CD4-positive, CD25-positive, alpha-beta regulatory T cell (primary cell): Measurements from ENCODE around the gene B4GALNT2. TPM values are rescaled to one million over a fixed set of nuclear protein-coding genes. Genes with fewer than 3 reads are reported as not detected.
A peak's percentile ranks its signal among the peaks of the same experiment; 100 is the strongest.
"Not testable (repeated sequence)": the region's sequence is repeated elsewhere in the genome, so short reads cannot be mapped to it uniquely, and the experiment has no call there.

ENCODE experiments used
- ATAC-seq, 2 donors: fragments of 150-1000 bp; cut with Tn5 transposase; one replicate each; pipeline ENCODE4 v1.10.0; 2021; ENCODE audit warnings: low read depth in 2 of 2, moderate number of reproducible peaks in 2 of 2, moderate library complexity in 1 of 2
- DNase-seq, 3 donors: peaks; one replicate each; pipeline versions ENCODE4 v3.0.0 to v3.0.0-alpha.2; 2012 to 2022; ENCODE audit warnings: mixed read lengths in 1 of 3
- H3K27ac ChIP-seq: one replicate; pipeline ENCODE4 v1.7.0; 2013; ENCODE audit warnings: mild to moderate bottlenecking, low read length; ENCODE audit not compliant: insufficient read depth, poor library complexity, severe bottlenecking
- H3K27me3 ChIP-seq: one replicate; pipeline ENCODE4 v1.7.0; 2013; ENCODE audit warnings: low read length; ENCODE audit not compliant: control insufficient read depth, insufficient read depth
- H3K36me3 ChIP-seq: one replicate; pipeline ENCODE4 v1.7.0; 2013; ENCODE audit warnings: mild to moderate bottlenecking, low read length, moderate library complexity; ENCODE audit not compliant: control insufficient read depth, insufficient read depth
- H3K4me1 ChIP-seq: 2 replicates; pipeline ENCODE4 v1.7.0; 2013; ENCODE audit warnings: mild to moderate bottlenecking, low read length; ENCODE audit not compliant: insufficient read depth, control insufficient read depth, poor library complexity, severe bottlenecking
- H3K4me3 ChIP-seq: one replicate; pipeline ENCODE4 v1.7.0; 2013; ENCODE audit warnings: low read depth, mild to moderate bottlenecking, low read length, moderate library complexity
- H3K9me3 ChIP-seq, 2 experiments: 1 replicate in 1 of 2; 2 replicates in 1 of 2; pipeline ENCODE4 v1.7.0; 2013; ENCODE audit warnings: low read length in 2 of 2, mild to moderate bottlenecking in 1 of 2, moderate library complexity in 1 of 2; ENCODE audit not compliant: control insufficient read depth in 2 of 2
- H3K27ac Mint-ChIP-seq, 3 donors: one replicate each; pipeline ENCODE4 v1.8.0; 2020 to 2022; ENCODE audit warnings: mild to moderate bottlenecking in 3 of 3, mixed read lengths in 3 of 3, moderate library complexity in 2 of 3
- H3K27me3 Mint-ChIP-seq: one replicate; pipeline ENCODE4 v1.8.0; 2022; ENCODE audit warnings: mild to moderate bottlenecking, mixed read lengths
- H3K36me3 Mint-ChIP-seq: one replicate; pipeline ENCODE4 v1.8.0; 2020; ENCODE audit warnings: mixed read lengths
- H3K4me1 Mint-ChIP-seq, 4 donors: one replicate each; pipeline ENCODE4 v1.8.0; 2020 to 2022; ENCODE audit warnings: mixed read lengths in 4 of 4, mild to moderate bottlenecking in 1 of 4
- H3K4me3 Mint-ChIP-seq, 4 donors: one replicate each; pipeline ENCODE4 v1.8.0; 2020 to 2022; ENCODE audit warnings: mild to moderate bottlenecking in 4 of 4, mixed read lengths in 4 of 4, moderate library complexity in 3 of 4
- H3K9me3 Mint-ChIP-seq, 7 donors: one replicate each; pipeline ENCODE4 v1.8.0; 2020 to 2022; ENCODE audit warnings: mixed read lengths in 7 of 7, mild to moderate bottlenecking in 3 of 7, moderate library complexity in 2 of 7
- polyA plus RNA-seq, 4 donors: library from polyadenylated mRNA; unstranded; fragments of 300-500 nt; fragmentation: Illumina TruSeq; gene quantifications; one replicate each; pipeline ENCODE4 v1.2.3, GENCODE V29; 2021
- total RNA-seq: library from RNA; stranded (reverse); gene quantifications from one replicate; pipeline ENCODE4 v1.2.3, GENCODE V29; 2022

Gene B4GALNT2, protein sequence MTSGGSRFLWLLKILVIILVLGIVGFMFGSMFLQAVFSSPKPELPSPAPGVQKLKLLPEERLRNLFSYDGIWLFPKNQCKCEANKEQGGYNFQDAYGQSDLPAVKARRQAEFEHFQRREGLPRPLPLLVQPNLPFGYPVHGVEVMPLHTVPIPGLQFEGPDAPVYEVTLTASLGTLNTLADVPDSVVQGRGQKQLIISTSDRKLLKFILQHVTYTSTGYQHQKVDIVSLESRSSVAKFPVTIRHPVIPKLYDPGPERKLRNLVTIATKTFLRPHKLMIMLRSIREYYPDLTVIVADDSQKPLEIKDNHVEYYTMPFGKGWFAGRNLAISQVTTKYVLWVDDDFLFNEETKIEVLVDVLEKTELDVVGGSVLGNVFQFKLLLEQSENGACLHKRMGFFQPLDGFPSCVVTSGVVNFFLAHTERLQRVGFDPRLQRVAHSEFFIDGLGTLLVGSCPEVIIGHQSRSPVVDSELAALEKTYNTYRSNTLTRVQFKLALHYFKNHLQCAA
- total RNA-seq (not detected), polyA plus RNA-seq (not detected)

GRCh38 chr17:49132699-49133364 lies at the start of gene B4GALNT2:
B4GALNT2 (plus strand) TSS chr17:49132769; CDS start chr17:49132793, 24 bp downstream.
- Mint-ChIP-seq H3K9me3 (peaks cover 0 to 5% (median 0%) of the 10 kb centered on the region in 7 donors), H3K27ac (no peak within 1 kb of the TSS), H3K4me1 (peaks cover 0 to 7% (median 6%) of the 10 kb centered on the region in 4 donors), H3K36me3 (no peaks in the 10 kb centered on the region), H3K4me3 (peak within 1 kb of the TSS in 3 of 4 donors; percentile 62 to 75 (median 65)), H3K27me3 (peaks cover 78% of the 10 kb centered on the region)
- DNase-seq (peak in 1 of 3 donors; percentile 5), ATAC-seq (no peak)
- H3K9me3 ChIP-seq: no peaks in the 10 kb centered on the region
- no peaks in the 10 kb centered on the region for H3K36me3 ChIP-seq
- peaks cover 24% of the 10 kb centered on the region for H3K27me3 ChIP-seq
- no peak within 1 kb of the TSS for H3K27ac ChIP-seq
- H3K4me3 ChIP-seq: no peak within 1 kb of the TSS
- H3K4me1 ChIP-seq: peaks cover 11% of the 10 kb centered on the region

DNA sequence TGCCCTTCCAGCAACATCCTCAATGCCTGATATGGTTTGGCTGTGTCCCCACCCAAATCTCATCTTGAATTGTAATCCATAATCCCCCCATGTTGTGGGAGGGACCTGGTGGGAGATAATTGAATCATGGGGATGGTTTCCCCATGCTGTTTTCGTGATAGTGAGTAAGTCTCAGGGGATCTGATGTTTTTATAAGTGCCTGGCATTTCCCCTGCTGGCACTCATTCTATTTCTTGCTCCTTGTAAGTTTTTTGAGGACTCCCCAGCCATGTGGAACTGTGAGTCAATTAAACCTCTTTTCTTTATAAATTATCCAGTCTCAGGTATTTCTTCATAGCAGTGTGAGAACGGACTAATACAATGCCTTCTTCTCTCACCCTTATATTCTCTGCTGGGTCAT lies 47.5 kb upstream of the B4GALNT2 start:
- not testable (repeated sequence) for H3K27ac ChIP-seq, H3K4me3 Mint-ChIP-seq, H3K36me3 Mint-ChIP-seq, H3K9me3 Mint-ChIP-seq, H3K27ac Mint-ChIP-seq, H3K4me1 Mint-ChIP-seq, DNase-seq, H3K9me3 ChIP-seq, H3K4me3 ChIP-seq, ATAC-seq, H3K4me1 ChIP-seq, H3K36me3 ChIP-seq, H3K27me3 ChIP-seq
- H3K27me3 Mint-ChIP-seq: peaks cover 16% of the 10 kb centered on the region

DNA sequence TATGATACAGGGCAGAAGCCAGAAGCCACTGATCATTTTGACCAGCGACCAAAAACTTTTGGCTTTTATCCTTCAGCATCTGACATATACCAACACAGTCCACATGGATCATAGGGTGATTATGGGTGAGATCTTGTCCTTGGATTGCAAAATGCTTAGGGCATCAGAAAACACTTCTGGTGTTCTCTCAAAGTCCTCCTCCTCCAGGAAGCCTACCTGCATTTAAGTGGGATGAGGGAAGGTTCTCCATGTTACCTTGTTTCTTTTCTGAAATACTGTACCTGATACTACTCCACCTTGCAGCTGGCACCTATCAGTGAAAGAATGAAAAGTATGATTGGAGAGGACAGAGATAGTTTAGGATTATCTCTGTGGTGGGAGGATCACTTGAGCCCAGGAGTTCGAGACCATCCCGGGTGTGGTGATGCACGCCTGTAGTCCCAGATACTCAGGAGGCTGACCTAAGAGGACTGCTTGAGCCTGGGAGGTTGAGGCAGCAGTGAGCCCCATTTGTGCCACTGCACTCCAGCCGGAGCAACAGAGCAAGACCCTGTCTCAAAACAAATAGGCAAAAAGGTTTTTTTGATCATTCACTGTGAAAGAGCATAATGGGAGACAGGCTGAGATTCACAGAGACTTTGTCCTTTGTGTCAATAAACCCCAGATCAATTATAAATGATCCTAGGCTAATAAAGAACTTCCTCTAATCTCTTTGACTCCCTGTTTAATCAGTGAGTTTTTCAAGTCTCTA lies 46.8 kb upstream of the B4GALNT2 start:
- Mint-ChIP-seq H3K4me3 (no peak overlapping the region), H3K27ac (peak overlapping the region in 1 of 3 donors; percentile 57), H3K27me3 (peaks cover 21% of the 10 kb centered on the region), H3K9me3 (peaks cover 0 to 3% (median 0%) of the 10 kb centered on the region in 7 donors), H3K36me3 (no peaks in the 10 kb centered on the region), H3K4me1 (no peaks in the 10 kb centered on the region)
- no peaks in the 10 kb centered on the region for H3K4me1 ChIP-seq
- no peaks in the 10 kb centered on the region for H3K36me3 ChIP-seq
- no peaks in the 10 kb centered on the region for H3K9me3 ChIP-seq
- ATAC-seq (no peak), DNase-seq (no peak)
- peaks cover 5% of the 10 kb centered on the region for H3K27me3 ChIP-seq
- no peak overlapping the region for H3K27ac ChIP-seq
- H3K4me3 ChIP-seq: no peak overlapping the region

GRCh38 chr17:49086316-49086605 lies 46.3 kb upstream of the B4GALNT2 start:
- Histone ChIP-seq H3K4me3 (no peak overlapping the region), H3K27me3 (peaks cover 5% of the 10 kb centered on the region), H3K4me1 (no peaks in the 10 kb centered on the region), H3K36me3 (no peaks in the 10 kb centered on the region), H3K9me3 (no peaks in the 10 kb centered on the region), H3K27ac (no peak overlapping the region)
- H3K27me3 Mint-ChIP-seq: peaks cover 22% of the 10 kb centered on the region
- ATAC-seq (no peak), DNase-seq (no peak)
- H3K9me3 Mint-ChIP-seq: peaks cover 0 to 3% (median 0%) of the 10 kb centered on the region in 7 donors
- H3K4me1 Mint-ChIP-seq: no peaks in the 10 kb centered on the region
- H3K4me3 Mint-ChIP-seq: no peak overlapping the region
- H3K36me3 Mint-ChIP-seq: no peaks in the 10 kb centered on the region
- H3K27ac Mint-ChIP-seq: no peak overlapping the region

- H3K27ac Mint-ChIP-seq: no peak overlapping the region
- no peak for DNase-seq
- no peaks in the 10 kb centered on the region for H3K4me1 ChIP-seq
These were observed 45.9 kb upstream of the B4GALNT2 start for GRCh38 chr17:49086649-49087048.

GRCh38 chr17:49089094-49089493 lies 43.5 kb upstream of the B4GALNT2 start:
- Mint-ChIP-seq H3K4me1 (no peaks in the 10 kb centered on the region), H3K27me3 (peaks cover 20% of the 10 kb centered on the region), H3K27ac (no peak overlapping the region), H3K9me3 (peaks cover 0 to 3% (median 0%) of the 10 kb centered on the region in 7 donors), H3K4me3 (no peak overlapping the region), H3K36me3 (no peaks in the 10 kb centered on the region)
- Histone ChIP-seq H3K36me3 (no peaks in the 10 kb centered on the region), H3K4me3 (no peak overlapping the region), H3K9me3 (no peaks in the 10 kb centered on the region), H3K27me3 (peaks cover 3% of the 10 kb centered on the region), H3K4me1 (no peaks in the 10 kb centered on the region), H3K27ac (no peak overlapping the region)
- DNase-seq (no peak), ATAC-seq (no peak)

More at GRCh38 chr17:49086649-49087048, 45.9 kb upstream of the B4GALNT2 start:
- Mint-ChIP-seq H3K4me1 (no peaks in the 10 kb centered on the region), H3K4me3 (no peak overlapping the region), H3K9me3 (peaks cover 0 to 3% (median 0%) of the 10 kb centered on the region in 7 donors), H3K27me3 (peaks cover 22% of the 10 kb centered on the region), H3K36me3 (no peaks in the 10 kb centered on the region)
- H3K9me3 ChIP-seq: no peaks in the 10 kb centered on the region
- no peaks in the 10 kb centered on the region for H3K36me3 ChIP-seq
- peaks cover 3% of the 10 kb centered on the region for H3K27me3 ChIP-seq
- no peak overlapping the region for H3K27ac ChIP-seq
- H3K4me3 ChIP-seq: no peak overlapping the region
- ATAC-seq: no peak

GRCh38 chr17:49090878-49091594 lies 41.5 kb upstream of the B4GALNT2 start:
- no peaks in the 10 kb centered on the region for H3K36me3 ChIP-seq
- DNase-seq: no peak
- peaks cover 22% of the 10 kb centered on the region for H3K27me3 Mint-ChIP-seq
- peaks cover 0 to 4% (median 0%) of the 10 kb centered on the region in 7 donors for H3K9me3 Mint-ChIP-seq
- H3K4me3 ChIP-seq: no peak overlapping the region
- H3K36me3 Mint-ChIP-seq: no peaks in the 10 kb centered on the region
- H3K4me3 Mint-ChIP-seq: no peak overlapping the region
- no peak for ATAC-seq
- no peaks in the 10 kb centered on the region for H3K4me1 ChIP-seq
- H3K27me3 ChIP-seq: peaks cover 3% of the 10 kb centered on the region
- no peak overlapping the region for H3K27ac ChIP-seq
- no peaks in the 10 kb centered on the region for H3K4me1 Mint-ChIP-seq
- H3K27ac Mint-ChIP-seq: no peak overlapping the region
- H3K9me3 ChIP-seq: no peaks in the 10 kb centered on the region
